ENCODE results near the gene FOXL2NB. TPM values are rescaled to one million over a fixed set of nuclear protein-coding genes. Genes with fewer than 3 reads are reported as not detected.

FOXL2NB gene
- total RNA-seq, 1 experiment from 2014 or later = 0.35 TPM

DNA sequence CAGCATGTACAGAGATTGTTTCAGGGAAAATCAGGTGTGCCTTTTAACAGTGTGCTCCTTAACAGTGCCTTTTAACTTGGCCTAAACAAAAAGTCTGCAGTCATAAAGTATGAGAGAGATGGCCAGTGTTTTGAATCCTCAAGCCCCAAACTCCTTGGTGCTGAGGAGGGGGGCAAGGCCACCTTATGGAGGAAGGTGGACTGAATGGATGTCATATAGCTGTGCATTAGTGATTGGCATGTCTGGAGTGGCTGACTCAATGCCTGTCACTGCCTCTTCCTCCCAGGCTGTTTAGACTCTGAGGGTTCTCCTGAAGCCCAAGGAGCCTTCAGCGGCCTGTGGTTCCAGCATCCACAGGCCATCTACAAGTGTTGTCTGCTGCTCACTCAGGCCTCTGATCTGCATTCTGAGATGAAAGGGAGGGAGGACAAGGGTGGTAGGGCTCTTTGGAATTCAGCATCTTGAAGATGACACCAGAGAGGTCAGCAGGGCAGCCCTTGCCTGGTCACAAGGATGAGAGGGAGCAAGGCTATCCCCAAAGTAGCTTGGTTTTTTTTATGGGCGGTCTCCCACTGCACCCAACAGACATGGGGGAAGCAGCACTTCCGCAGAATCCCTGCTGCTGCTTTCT is 1.5 kb downstream of the FOXL2NB start:
- Mint-ChIP-seq H3K27me3 (ENCODE audit: unreplicated experiment) (peaks cover 87% of the 10 kb centered on the region), H3K36me3 (ENCODE audit: insufficient read depth, unreplicated experiment) (peaks cover 23% of the 10 kb centered on the region), H3K9me3 (ENCODE audit: low read depth, unreplicated experiment) (no peaks in the 10 kb centered on the region), H3K4me3 (ENCODE audit: low read depth, unreplicated experiment) (no peak overlapping the region), H3K27ac (ENCODE audit: unreplicated experiment) (no peak overlapping the region), H3K4me1 (ENCODE audit: low read depth, unreplicated experiment) (peaks cover 25% of the 10 kb centered on the region)
- CTCF ChIA-PET = interaction anchor here (1.3 to 2.0 kb wide), 2 partner anchors 12 to 31 kb away, joined by 3 to 10 read pairs; no protein-coding TSS in a partner anchor
- DNase-seq = no peak
- no TSS peak for BruUV-seq (replicated peaks)
- intact Hi-C loops (cut with micrococcal nuclease; ENCODE audit: unreplicated experiment) = no loop called here
- TF ChIP-seq, protein P1, sequence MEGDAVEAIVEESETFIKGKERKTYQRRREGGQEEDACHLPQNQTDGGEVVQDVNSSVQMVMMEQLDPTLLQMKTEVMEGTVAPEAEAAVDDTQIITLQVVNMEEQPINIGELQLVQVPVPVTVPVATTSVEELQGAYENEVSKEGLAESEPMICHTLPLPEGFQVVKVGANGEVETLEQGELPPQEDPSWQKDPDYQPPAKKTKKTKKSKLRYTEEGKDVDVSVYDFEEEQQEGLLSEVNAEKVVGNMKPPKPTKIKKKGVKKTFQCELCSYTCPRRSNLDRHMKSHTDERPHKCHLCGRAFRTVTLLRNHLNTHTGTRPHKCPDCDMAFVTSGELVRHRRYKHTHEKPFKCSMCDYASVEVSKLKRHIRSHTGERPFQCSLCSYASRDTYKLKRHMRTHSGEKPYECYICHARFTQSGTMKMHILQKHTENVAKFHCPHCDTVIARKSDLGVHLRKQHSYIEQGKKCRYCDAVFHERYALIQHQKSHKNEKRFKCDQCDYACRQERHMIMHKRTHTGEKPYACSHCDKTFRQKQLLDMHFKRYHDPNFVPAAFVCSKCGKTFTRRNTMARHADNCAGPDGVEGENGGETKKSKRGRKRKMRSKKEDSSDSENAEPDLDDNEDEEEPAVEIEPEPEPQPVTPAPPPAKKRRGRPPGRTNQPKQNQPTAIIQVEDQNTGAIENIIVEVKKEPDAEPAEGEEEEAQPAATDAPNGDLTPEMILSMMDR (IDR thresholded peaks at IDR 0.05; ENCODE audit: unreplicated experiment) = no peak

DNA sequence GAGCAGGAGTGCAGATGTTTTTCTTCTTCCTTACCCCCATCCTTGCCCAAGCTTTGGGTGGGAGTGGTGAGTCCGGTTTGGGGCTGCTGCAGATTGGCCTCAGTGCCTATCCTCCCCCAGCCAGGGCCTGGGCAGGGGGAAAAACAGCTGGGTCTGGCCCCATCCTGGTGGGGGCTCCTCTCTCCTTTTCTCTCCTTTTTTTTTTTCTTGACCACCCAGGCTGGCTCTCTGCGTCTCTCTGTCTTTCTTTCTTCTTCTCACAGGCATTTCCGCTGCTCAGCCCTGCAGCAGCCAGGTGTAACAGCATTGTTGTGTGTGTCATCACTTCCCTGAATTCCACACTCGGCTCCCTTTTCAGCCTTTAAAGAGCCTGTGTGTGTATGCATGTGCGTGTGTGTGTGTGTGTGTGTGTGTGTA is 2.0 kb downstream of the FOXL2NB start:
- TF ChIP-seq, protein P1 (IDR thresholded peaks at IDR 0.05; ENCODE audit: unreplicated experiment) = no peak
- Mint-ChIP-seq H3K9me3 (ENCODE audit: low read depth, unreplicated experiment) (no peaks in the 10 kb centered on the region), H3K4me1 (ENCODE audit: low read depth, unreplicated experiment) (peaks cover 25% of the 10 kb centered on the region), H3K27me3 (ENCODE audit: unreplicated experiment) (peaks cover 87% of the 10 kb centered on the region), H3K27ac (ENCODE audit: unreplicated experiment) (no peak overlapping the region), H3K4me3 (ENCODE audit: low read depth, unreplicated experiment) (peak overlapping the region; percentile 20), H3K36me3 (ENCODE audit: insufficient read depth, unreplicated experiment) (peaks cover 23% of the 10 kb centered on the region)
- DNase-seq = no peak
- intact Hi-C loops (cut with micrococcal nuclease; ENCODE audit: unreplicated experiment) = no loop called here
- CTCF ChIA-PET = interaction anchor here (0.6 kb wide), 1 partner anchor 13 kb away, joined by 3 read pairs; no protein-coding TSS in a partner anchor
- no TSS peak for BruUV-seq (replicated peaks)

DNA sequence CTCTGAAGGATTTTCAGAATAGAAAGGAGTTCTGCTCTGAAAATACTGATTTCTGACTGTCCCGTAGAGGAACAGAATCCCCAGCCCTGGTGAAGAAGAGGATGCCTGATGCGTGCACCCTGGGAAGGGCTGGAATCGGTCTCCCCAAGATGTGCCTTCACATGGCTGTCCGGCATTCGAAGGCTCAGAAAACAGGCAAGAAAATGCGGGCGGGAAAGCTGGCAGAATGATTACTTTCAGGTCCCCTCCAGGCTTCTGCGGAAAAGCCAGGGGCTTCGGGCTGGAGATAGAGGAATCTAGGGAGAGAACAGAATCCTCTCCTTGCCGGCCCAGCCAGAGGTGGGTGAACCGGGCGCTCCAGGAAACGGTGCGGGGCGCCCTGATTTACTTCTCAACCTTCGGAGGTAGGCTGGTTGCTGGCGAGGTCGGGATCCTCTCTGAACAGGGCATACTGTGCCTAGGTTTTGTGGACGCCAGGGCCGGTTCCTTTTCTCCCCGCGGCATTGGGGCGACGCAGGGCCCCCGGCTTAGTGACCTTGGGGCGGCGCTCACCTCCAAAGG is 2.5 kb downstream of the FOXL2NB start:
- Mint-ChIP-seq H3K4me3 (ENCODE audit: low read depth, unreplicated experiment) (peak overlapping the region; percentile 20), H3K27me3 (ENCODE audit: unreplicated experiment) (peaks cover 87% of the 10 kb centered on the region), H3K9me3 (ENCODE audit: low read depth, unreplicated experiment) (no peaks in the 10 kb centered on the region), H3K4me1 (ENCODE audit: low read depth, unreplicated experiment) (peaks cover 25% of the 10 kb centered on the region), H3K27ac (ENCODE audit: unreplicated experiment) (no peak overlapping the region), H3K36me3 (ENCODE audit: insufficient read depth, unreplicated experiment) (peaks cover 23% of the 10 kb centered on the region)
- no TSS peak for BruUV-seq (replicated peaks)
- intact Hi-C loops (cut with micrococcal nuclease; ENCODE audit: unreplicated experiment) = no loop called here
- no peak for DNase-seq
- TF ChIP-seq, protein P1 (IDR thresholded peaks at IDR 0.05; ENCODE audit: unreplicated experiment) = no peak
- CTCF ChIA-PET = interaction anchor here (0.5 to 1.9 kb wide), 7 partner anchors 10 to 368 kb away, joined by 3 to 11 read pairs (median 4); no protein-coding TSS in a partner anchor

DNA sequence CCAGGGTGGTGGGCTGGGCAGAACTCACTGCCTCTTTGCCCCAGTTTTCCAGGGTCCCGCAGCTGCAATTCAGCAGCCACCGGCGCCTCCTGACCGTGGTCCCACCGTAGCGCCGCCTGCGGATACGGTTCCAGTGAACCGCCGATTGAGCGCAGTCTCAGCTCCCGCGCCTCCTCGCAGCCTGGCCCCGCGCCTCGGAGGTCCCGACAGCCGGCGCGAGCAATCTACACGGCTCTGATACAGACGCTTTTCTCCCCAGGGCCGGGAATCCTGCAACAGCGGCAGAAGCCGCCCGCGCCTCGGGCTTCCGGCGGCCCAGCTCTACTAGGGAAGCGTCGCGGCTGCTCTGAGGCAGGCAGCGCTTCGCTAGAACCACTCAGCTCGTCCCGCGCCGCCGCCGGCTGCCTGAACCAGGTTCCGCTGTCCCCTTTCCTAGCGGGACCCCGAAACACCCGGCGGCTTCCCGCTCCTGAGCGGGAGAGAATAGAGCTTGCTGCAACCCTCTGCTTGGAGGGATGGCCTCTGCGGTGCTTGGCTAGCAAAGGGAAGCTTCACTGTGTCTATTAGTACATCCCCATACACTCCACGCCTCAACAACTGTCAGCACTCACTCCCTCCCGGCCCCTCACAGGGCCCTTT is 3.1 kb downstream of the FOXL2NB start:
- CTCF ChIA-PET = interaction anchor here (0.5 to 1.9 kb wide), 7 partner anchors 10 to 600 kb away, joined by 3 to 11 read pairs (median 4); no protein-coding TSS in a partner anchor
- DNase-seq = peak; percentile 42
- TF ChIP-seq, protein P1 (IDR thresholded peaks at IDR 0.05; ENCODE audit: unreplicated experiment) = no peak
- peak overlapping the region; percentile 20 for H3K4me3 Mint-ChIP-seq (ENCODE audit: low read depth, unreplicated experiment)
- H3K27me3 Mint-ChIP-seq (ENCODE audit: unreplicated experiment) = peaks cover 87% of the 10 kb centered on the region
- intact Hi-C loops (cut with micrococcal nuclease; ENCODE audit: unreplicated experiment) = no loop called here
- H3K9me3 Mint-ChIP-seq (ENCODE audit: low read depth, unreplicated experiment) = no peaks in the 10 kb centered on the region
- peaks cover 20% of the 10 kb centered on the region for H3K4me1 Mint-ChIP-seq (ENCODE audit: low read depth, unreplicated experiment)
- no TSS peak for BruUV-seq (replicated peaks)
- H3K27ac Mint-ChIP-seq (ENCODE audit: unreplicated experiment) = no peak overlapping the region
- H3K36me3 Mint-ChIP-seq (ENCODE audit: insufficient read depth, unreplicated experiment) = peaks cover 19% of the 10 kb centered on the region
